ENCODE results near the gene ARL16.

Gene ARL16

DNA sequence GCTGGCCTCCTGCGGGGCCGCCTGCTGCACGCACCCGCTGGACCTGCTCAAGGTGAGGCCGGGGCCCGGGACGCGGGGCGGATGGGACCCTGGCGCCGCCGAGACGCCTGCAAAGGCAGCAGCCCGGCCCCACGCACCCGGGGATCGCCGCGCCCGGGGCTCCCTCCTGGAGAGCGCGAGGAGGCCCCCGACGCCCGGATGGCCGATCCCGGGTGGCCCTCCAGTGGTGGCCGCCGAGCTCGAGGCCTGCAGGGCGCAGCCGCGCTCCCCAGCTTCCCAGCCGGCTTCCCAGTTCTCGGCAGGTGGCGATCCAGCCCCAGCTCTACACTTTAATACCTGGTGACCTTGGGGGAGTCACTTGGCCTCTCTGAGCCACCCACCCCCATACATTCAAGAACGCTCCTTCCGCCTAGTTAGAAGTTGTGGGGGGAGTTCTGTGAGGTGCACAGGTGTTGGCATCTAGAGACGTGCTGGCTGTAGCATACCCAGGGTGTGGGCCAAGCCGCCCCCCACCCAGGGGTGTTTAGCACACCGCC is 28.9 kb upstream of the ARL16 start:
- no peak for DNase-seq

DNA sequence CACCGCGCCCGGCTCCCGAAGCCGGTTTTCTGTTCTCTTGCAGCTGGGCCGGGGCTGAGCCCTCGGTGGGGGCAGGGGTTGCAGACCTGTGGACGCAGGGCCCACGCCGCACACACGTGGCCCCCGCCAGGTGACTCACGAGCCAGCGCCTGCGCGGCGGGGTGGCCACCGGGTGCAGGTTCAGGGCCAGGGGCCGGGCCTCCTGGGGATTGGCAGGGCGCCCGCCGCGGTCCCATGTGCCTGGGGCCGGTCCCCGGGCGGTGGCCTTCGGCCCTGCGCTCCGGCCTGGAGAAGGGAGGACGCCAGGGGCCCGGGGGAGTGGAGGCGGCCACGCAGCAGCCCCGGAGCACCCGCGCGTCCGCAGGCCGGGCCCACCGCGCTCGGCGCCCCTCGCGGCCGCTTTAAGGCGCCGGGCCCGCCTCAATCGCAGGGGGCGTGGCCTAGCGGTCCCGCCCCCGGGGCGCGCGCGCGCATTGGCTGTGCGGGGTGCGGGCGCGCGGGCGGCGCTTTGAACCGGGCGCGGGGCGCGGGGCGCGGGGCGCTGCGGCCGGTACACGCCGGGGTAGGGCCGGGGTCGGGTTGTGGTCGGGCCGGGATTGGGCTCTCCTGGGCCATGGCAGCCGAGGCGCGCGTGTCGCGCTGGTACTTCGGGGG is 28.3 kb upstream of the ARL16 start, which contains the start of gene SLC25A10:
Gene SLC25A10 (plus strand): TSS at position 471 of the 654 bp plus-strand sequence. CDS start 143 bp downstream, at position 614.
- peak; percentile 74 for DNase-seq

DNA sequence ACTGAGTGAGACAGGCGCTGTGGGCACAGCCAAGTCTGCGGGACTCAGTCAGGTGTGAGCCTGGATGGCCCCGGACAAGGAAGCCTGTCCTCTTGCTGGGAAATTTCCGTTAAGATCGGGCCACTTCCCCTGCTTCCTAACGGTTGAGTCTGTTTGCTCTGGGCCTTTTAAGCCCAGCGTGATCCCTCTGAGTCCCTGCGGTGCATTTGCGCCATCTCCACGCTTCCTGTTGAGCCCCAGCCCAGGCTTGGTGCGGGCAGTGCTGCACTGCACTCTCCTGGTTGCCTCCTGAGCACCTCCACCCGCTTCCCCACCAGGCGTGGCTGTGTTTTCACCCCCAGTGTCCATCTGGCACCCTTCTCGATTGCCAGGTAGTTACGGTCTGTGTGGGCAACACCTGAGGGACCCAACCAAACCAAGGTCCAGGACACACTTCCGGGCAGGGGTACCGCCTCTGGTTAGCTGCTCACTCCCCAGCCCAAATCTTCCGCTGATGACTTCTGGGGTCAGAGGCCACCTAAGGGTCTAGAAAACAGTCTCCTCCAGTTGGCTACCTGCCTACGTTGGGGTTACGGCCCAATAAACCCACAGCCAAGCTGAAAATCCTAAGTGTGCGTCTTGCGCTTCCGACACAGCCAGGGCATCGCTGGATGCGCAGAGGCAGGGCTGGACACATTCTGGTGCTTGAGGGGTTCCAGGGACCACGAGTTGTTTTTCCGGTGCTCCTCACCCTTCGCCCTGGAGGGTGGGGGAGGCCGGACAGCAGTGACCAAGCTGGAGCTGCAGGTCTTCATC is 27.1 kb upstream of the ARL16 start:
- DNase-seq, result no peak

DNA sequence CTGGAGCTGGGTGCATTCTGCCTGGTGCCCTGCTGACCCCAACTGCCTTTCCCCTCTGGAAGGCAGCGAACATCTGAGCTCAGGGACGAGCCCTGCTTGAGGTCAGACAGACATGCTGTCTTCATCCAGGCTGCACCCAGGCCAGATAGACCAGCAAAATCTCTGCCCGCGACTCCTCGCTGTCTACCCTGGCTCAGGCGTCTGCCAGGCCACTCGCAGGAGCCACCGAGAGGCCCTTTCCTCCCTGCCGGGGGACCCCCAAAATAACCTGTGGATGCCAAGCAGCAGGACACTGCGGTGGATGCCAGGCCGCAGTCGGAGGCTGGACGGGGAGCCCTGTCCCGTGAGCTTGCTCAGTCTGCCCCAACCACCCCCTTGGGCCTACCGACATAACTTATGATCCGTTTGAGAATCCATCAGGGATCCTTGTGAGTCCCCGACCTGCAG is 25.2 kb upstream of the ARL16 start:
- no peak for DNase-seq

DNA sequence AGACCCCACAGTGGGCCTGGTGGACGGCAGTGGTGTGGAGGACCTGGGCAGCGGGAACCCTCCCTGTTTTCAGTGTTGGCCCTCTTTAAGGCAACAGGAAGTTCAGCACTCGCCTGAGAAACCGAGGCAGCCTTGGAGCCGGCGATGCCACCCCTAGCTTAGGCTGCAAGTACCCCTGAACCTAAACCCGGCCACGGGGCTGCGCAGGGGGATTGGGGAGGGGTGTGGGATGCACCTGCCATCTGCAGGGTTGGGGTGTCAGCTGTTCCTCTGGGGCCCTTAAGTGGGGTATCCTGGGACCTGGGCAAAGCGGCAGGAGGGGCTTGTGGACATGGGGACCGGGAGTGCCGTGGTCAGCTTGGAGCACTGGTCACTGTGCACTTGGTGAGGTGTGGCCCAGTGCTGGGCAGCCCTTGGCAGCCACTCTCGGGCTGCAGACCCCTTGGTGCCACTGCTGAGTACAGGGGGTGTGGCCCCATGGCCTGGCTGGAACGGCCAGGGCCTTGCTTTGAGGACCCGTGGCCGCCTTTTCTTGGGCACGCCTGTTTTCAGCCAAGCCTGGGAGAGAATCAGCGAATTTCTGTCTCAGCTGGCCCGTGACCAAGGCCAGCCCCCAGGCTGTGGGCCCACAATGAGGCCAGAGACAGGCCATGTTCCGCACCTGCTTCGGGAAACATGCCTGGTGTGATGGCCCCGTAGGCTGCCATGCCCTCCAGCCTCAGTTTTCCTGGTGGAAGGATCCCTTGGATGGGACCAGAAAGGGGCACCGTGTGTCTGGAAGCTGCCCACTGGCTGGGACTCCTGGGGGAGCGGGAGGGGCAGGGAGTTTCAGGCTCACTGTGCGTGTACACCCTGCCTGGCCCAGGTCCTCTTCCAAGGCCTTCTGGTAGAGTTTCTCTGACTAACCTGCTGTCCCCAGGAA is 24.4 kb upstream of the ARL16 start:
- no peak for DNase-seq

DNA sequence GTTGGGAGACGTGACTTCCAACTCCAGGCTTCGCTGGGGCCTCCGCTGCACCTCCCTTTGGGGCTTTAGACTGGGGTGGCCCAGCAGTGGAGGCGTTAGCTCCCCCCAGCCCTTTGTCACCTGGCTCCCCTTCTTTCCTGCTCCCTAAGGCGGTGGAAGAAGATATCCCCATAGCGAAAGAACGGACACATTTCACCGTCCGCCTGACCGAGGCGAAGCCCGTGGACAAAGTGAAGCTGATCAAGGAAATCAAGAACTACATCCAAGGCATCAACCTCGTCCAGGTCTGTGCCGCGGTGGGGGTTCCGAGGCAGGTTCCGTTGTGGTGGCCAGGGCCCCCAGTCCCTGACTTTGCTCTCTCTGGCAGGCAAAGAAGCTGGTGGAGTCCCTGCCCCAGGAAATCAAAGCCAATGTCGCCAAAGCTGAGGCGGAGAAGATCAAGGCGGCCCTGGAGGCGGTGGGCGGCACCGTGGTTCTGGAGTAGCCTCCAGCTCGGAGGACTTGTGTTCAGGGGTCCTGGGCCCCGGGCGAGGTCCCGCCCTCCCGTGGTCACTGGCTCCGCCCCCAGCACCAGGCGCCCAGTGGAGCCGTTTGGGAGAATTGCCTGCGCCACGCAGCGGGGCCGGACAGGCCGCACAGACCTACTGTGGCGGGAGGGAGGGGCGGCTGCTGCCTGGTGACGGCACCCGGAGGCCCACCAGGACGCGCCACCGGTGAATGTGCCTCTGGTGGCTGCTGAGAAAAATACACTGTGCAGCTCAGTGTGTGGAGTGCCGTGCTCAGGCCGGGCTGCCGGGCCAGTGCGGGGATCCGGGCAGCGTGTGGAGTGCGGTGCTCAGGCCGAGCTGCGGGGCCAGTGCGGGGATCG is 23.4 kb upstream of the ARL16 start:
- DNase-seq, result no peak

DNA sequence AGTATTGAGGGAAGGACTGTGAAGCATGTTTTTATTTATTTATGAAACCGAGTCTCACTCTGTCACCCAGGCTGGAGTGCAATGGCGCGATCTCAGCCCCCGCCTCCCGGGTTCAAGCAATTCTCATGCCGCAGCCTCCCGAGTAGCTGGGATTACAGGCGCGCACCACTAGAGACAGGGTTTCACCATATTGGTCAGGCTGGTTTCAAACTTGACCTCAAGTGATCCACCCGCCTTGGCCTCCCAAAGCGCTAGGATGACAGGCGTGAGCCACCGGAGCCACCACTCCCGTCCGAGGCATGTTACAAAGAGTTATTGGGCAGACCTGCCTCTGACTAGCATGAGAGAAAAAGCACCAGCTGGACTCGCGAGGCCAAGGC is 22.6 kb upstream of the ARL16 start:
- no peak for DNase-seq

DNA sequence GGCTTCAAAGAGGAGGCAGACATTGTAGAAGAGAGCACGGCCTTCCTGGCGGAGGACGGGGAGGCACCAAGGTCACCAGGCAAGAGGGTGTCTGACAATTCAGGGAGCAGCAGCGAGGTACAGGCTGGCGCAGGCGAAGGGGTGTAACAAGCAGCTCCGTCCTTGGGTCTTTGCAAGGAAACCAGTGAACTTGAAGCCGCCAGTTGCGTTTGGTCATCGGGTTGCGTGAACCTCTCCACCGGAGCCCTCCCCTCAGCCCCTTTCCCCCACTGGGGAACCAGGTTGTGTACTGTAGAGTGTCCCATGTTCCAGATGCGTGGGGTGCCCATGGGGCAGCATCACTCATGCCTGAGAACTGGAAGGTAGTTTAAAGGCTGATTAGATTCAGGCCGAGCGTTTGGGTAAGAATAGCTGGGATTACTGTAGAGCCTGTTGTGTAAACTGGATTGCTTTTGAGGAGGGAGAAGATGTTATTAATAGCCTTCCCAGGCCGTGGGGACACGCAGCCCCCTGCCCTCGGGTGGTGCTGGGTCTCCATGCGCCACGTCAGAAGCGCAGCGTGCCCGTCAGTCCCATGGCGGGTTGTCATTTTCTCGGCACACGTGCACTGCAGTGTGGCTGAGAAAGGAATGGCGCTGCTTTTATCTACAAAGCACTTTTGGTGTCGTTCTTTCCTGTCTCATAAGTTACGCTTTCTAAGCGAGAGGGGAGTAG is 22.1 kb upstream of the ARL16 start:
- DNase-seq, result no peak

DNA sequence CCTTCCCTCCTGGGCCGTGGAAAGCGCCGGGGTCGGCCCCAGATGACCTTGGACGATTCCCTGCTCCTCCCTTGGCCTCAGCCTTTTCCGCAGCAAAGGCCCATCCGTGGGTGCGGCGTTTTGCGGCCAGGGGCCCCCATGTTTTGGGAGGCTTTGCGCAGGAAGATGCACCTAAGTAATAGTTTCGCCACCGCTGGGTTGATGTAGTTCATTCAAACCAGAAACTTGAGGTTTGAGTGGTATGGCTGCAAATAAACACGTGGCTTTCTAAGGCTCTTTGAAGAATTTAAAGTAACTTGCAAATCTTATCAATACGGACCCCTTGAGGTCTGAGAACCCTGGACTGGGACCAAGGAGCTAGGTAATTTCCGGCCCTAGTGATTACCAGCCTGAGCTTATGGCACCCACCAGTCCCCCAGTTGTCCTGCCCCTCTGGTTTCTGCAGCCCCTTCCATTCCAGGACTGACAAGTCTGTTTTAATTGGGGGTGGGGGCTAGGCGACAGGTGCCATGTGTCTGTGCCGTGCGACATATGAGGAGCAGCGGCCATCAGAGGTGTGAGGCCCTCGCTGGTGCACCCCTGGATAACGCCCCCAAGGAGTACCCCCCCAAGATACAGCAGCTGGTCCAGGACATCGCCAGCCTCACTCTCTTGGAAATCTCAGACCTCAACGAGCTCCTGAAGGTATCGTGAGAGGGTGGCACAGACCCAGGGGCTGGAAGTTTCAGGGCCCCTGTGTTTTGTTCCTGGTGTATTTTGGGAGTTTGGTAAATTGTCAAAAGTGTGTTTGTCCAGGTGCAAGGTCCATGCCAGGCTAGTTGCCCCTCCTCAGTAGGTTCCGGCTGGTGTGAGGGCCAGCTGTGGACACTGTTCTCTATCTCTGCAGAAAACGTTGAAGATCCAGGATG is 20.4 kb upstream of the ARL16 start:
- DNase-seq, result peak; percentile 31

DNA sequence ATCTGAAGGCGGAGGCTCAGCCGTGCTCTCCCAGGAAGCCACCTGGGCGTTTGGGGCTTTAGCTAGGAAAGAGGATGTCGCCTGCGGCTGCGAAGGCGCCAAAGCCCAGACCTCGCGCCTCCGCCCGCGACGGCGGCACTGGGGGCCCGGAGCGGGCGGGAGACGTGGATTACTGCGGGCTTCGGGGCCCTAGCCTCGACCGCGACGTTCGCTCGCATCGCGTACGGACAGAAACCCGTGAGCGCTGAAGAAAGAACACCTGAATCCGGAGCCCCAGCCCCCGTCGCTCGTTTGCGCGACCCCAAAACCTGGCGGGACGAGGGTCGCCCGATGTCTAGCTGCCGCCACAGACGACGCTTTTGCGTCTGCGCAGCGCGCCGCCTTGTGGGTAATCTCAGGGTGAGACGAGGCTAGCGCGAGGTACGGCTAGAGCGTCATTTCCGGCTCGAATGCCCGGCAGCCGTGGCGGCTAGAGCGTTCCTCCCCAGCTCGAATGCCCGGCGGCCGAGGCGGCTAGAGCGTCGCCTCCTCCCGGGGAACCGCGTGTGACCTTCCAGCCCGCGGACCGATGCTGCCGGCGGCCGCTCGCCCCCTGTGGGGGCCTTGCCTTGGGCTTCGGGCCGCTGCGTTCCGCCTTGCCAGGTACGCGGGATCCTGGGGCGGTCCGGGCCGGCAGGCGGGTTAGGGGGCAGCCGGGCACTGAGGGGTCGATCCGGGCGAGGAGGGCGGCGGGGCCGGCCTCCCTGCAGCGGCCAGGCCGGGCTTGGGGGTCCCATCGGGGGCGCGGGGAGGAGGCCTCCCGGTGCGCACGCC is 19.5 kb upstream of the ARL16 start, which contains the start of gene MRPL12:
Gene MRPL12 (plus strand): TSS at position 434 of the 813 bp plus-strand sequence. CDS start 135 bp downstream, at position 569.
- DNase-seq, result peak; percentile 83

DNA sequence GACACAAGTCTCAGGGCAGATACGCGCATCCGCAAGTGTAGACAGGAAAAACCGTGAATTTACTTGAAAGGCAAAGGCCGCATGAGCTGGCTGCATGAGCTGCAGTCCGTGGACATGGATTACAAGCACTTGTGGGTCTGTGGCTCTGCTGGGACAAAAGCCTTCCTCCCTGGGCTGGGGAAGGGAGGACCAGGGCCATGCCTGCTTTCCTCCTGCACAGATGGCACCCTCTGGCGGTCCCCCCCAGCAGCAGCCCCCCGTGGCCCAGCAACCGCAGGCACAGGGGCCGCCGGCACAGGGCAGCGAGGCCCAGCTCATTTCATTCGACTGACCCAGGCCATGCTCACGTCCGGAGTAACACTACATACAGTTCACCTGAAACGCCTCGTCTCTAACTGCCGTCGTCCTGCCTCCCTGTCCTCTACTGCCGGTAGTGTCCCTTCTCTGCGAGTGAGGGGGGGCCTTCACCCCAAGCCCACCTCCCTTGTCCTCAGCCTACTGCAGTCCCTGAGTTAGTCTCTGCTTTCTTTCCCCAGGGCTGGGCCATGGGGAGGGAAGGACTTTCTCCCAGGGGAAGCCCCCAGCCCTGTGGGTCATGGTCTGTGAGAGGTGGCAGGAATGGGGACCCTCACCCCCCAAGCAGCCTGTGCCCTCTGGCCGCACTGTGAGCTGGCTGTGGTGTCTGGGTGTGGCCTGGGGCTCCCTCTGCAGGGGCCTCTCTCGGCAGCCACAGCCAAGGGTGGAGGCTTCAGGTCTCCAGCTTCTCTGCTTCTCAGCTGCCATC is 17.9 kb upstream of the ARL16 start:
- no peak for DNase-seq

DNA sequence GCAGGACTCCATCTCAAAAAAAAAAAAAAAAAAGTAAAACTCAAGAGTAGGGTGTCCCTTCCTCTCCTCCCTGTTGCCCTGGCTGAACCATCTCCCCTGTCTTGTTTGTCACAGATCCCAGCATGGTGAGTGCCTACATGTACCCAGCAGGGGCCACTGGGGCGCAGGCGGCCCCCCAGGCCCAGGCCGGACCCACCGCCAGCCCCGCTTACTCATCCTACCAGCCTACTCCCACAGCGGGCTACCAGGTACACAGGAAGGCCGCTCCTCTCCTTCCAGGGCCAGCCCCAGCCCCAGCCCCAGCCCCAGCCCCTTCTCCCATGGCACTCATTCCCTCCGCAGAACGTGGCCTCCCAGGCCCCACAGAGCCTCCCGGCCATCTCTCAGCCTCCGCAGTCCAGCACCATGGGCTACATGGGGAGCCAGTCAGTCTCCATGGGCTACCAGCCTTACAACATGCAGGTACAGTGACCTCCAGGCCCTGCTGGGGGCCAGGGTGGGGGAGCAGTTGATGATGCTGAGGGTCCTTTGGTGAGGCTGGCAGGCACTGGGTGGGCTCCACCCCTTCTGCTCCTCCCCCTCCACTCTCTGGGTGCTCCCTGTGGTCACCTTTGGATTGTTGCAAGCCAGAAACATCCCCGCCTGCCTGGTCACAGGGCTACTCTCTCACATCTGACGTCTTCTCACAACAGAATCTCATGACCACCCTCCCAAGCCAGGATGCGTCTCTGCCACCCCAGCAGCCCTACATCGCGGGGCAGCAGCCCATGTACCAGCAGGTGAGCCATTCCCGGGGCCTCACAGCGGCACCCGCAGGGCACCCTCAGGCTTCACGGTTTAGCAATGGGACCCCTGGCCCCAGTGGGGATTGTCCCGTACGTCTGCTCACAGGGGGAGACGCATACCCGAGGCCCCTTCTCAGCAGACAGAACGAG is 17.0 kb upstream of the ARL16 start:
- no peak for DNase-seq

DNA sequence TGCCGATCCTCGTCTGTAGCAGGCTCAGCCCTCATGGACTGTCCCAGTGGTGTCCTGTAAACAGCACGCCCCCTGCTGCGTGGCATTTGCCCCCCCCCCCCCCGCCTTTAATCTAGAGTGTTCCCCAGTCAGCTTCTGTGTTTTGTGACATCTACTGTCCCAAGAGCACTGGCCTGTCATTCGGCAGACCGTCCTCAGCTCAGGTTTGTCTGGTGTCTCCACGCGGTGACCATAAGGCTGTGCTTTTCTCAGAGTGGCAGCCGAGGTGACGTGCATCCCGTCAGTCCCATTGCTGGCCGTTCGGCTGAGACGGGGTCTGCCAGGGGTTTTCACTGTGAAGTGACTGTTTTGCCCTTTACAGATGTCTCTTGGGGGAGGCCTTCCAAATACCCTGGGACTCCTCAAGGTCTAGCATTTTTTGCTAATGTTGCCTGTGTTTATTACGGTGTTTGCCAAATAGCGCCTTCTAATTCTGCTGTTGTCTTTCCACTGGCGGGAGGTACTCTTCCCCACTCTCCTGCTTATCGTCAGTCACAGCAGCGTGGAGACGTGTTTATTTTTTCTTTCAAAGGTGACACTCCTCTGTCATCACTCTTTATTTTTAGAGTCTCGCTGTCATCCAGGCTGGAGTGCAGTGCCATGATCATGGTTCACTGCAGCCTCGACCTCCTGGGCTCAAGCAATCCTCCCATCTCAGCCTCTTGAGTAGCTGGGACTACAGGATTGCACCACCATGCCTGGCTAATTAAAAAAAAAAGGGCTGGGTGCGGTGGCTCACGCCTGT is 13.9 kb upstream of the ARL16 start:
- DNase-seq, result no peak

DNA sequence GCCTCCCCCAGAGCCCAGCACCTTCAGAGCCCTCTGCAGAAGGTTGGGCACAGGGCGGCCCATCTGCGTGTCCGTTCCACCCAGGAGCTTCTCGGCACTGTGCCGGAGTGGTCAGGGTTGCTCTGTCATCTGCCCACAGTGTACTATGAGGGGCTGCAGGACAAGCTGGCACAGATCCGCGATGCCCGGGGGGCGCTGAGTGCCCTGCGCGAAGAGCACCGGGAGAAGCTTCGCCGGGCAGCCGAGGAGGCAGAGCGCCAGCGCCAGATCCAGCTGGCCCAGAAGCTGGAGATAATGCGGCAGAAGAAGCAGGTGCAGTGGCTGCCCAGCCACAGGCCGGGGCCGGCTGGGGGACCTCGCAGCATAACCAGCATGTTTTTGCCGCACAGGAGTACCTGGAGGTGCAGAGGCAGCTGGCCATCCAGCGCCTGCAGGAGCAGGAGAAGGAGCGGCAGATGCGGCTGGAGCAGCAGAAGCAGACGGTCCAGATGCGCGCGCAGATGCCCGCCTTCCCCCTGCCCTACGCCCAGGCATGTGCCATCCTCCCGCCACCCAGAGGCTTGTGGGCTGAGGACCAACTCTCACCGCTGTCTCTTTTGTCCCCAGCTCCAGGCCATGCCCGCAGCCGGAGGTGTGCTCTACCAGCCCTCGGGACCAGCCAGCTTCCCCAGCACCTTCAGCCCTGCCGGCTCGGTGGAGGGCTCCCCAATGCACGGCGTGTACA is 12.8 kb upstream of the ARL16 start:
- DNase-seq, result no peak

DNA sequence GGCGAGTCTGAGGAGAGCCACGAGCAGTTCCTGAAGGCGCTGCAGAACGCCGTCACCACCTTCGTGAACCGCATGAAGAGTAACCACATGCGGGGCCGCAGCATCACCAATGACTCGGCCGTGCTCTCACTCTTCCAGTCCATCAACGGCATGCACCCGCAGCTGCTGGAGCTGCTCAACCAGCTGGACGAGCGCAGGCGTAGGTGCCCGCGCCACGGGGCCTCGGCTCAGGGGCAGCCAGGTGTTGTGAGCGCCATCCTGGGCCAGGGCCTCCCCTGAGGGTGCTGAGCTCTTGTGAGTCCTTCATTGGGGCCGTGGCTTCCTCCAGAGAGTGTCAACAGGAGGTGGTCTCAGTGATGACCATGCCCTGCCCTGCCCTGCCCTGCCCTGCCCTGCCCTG is 12.2 kb upstream of the ARL16 start:
- no peak for DNase-seq

DNA sequence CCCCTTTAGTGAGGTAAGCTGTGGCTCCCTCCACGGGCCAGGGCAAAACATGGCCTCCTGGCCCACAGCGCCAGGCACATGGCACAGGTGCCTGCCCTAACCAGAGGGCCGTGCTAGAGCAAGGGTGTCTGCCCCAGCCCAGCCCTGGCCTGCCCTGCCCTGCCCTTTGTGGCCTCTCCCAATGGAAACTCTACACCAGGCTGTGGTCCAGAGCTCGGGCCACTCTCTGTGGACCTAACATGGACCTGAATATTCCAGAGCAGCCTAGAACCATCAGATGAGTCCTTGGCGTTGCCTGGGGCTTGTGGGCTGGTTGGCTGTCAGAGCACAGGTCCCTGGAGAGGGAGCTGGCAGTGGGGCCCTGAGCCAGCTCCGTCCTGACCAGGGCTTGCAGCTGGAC is 11.6 kb upstream of the ARL16 start:
- no peak for DNase-seq
